Measurements from ENCODE around the gene ANOS1.

DNA sequence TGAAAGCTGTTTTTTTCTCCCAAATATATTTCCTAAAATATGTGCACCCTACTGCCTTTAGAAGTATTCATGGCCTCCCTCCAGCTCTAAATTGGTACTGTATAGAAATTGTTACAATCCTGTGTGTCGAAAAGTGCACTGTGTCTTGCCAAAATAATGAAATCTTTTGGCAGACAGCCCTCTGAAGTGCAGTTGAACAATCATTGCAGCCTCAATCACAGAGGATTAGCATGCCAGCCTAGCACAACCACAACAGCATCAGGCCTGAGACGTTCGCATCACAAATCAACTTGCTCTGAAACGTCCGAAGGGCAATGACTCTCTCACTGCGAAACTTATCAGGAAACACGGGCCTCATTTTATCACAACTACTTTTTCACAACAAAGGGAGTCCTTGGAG lies 99.0 kb downstream of the ANOS1 start:
- TF ChIP-seq YY1 (IDR thresholded peaks at IDR 0.05; ENCODE audit: insufficient read depth, insufficient read length) (no peak), SUZ12 (IDR thresholded peaks at IDR 0.05; ENCODE audit: extremely low read depth, insufficient read depth, insufficient read length) (no peak), ZNF274 (IDR thresholded peaks at IDR 0.05; ENCODE audit: low read depth, low read length) (no peak)
